GM20431 (cell line): Measurements from ENCODE around the gene KCTD17.

ENCODE experiments used
- in situ Hi-C: fragments of 300-500 bp; cut with MseI, MboI; formaldehyde crosslinking; loops from one replicate; pipeline ENCODE4 v1.15.0; 2020; ENCODE audit warnings: low sequenced_read_pairs; ENCODE audit not compliant: unreplicated experiment

The KCTD17 gene

GRCh38 chr22:37033605-37034430 is 17.7 kb upstream of the KCTD17 start:
- in situ Hi-C loops: no loop called here

- in situ Hi-C loops: no loop called here
Observed at GRCh38 chr22:37036655-37037377, 14.7 kb upstream of the KCTD17 start.

- in situ Hi-C loops: no loop called here
Observed at GRCh38 chr22:37037669-37038068, 13.9 kb upstream of the KCTD17 start.

- in situ Hi-C loops: no loop called here
Observed at GRCh38 chr22:37039466-37039865, 12.1 kb upstream of the KCTD17 start.

GRCh38 chr22:37043209-37043827 is 8.2 kb upstream of the KCTD17 start:
- in situ Hi-C loops: no loop called here

- in situ Hi-C loops: no loop called here
Observed at GRCh38 chr22:37043828-37044538, 7.6 kb upstream of the KCTD17 start.

GRCh38 chr22:37044634-37045625 is 6.6 kb upstream of the KCTD17 start:
- in situ Hi-C loops: no loop called here

- in situ Hi-C loops: no loop called here
Observed at GRCh38 chr22:37045958-37046357, 5.6 kb upstream of the KCTD17 start.

GRCh38 chr22:37046589-37046988 is 5.0 kb upstream of the KCTD17 start:
- in situ Hi-C loops: no loop called here

- in situ Hi-C loops: no loop called here
Observed at GRCh38 chr22:37047006-37047405, 4.5 kb upstream of the KCTD17 start.

- in situ Hi-C loops: no loop called here
Observed at GRCh38 chr22:37048133-37048532, 3.4 kb upstream of the KCTD17 start.

GRCh38 chr22:37049224-37049623 is 2.3 kb upstream of the KCTD17 start:
- in situ Hi-C loops: no loop called here

GRCh38 chr22:37050913-37051312 is 629 bp upstream of the KCTD17 start:
- in situ Hi-C loops: no loop called here

GRCh38 chr22:37052386-37053309 is 1.1 kb downstream of the KCTD17 start:
- in situ Hi-C loops: no loop called here

GRCh38 chr22:37053310-37054055 is 1.9 kb downstream of the KCTD17 start:
- in situ Hi-C loops: no loop called here

- in situ Hi-C loops: no loop called here
Observed at GRCh38 chr22:37054056-37054395, 2.5 kb downstream of the KCTD17 start.

- in situ Hi-C loops: no loop called here
Observed at GRCh38 chr22:37054600-37055365, 3.2 kb downstream of the KCTD17 start.
